Parathyroid adenoma (tissue), 2 donors: ENCODE results near the gene PQBP1.

Experiments used
- H2AFZ ChIP-seq: fragments of 300-600 bp; sonication (generic); one replicate; pipeline ENCODE4 v1.7.0; 2017; ENCODE audit warnings: antibody characterized with exemption, mild to moderate bottlenecking
- H3K27ac ChIP-seq: fragments of 300-600 bp; sonication (generic); one replicate; pipeline ENCODE4 v1.7.0; 2017
- H3K27me3 ChIP-seq: fragments of 300-600 bp; sonication (generic); one replicate; pipeline ENCODE4 v1.7.0; 2017; ENCODE audit warnings: low read length; ENCODE audit not compliant: control insufficient read depth, insufficient read depth
- H3K36me3 ChIP-seq: fragments of 300-600 bp; sonication (generic); one replicate; pipeline ENCODE4 v1.7.0; 2017; ENCODE audit warnings: low read length; ENCODE audit not compliant: control insufficient read depth, insufficient read depth
- H3K4me1 ChIP-seq: fragments of 300-600 bp; sonication (generic); one replicate; pipeline ENCODE4 v1.7.0; 2017; ENCODE audit warnings: control low read depth
- H3K4me2 ChIP-seq: fragments of 300-600 bp; sonication (generic); one replicate; pipeline ENCODE4 v1.7.0; 2017; ENCODE audit warnings: low read length
- H3K4me3 ChIP-seq: fragments of 300-600 bp; sonication (generic); one replicate; pipeline ENCODE4 v1.7.0; 2017; ENCODE audit warnings: low read depth, low read length
- H3K79me2 ChIP-seq: fragments of 300-600 bp; sonication (generic); one replicate; pipeline ENCODE4 v1.7.0; 2017; ENCODE audit warnings: control low read depth
- H3K9ac ChIP-seq: fragments of 300-600 bp; sonication (generic); one replicate; pipeline ENCODE4 v1.7.0; 2017; ENCODE audit warnings: mild to moderate bottlenecking
- H3K9me3 ChIP-seq: fragments of 300-600 bp; sonication (generic); one replicate; pipeline ENCODE4 v1.7.0; 2017; ENCODE audit warnings: low read length; ENCODE audit not compliant: control insufficient read depth
- CTCF ChIP-seq: fragments of 300-600 bp; sonication (generic); IDR thresholded peaks from one replicate; pipeline ENCODE4 v1.7.0; 2017; ENCODE audit warnings: antibody characterized with exemption, mild to moderate bottlenecking
- donor health status: primary hyperparathyroidism.

PQBP1 gene

GRCh38 chrX:48893556-48894348 lies 4.0 kb upstream of the PQBP1 start:
- H3K79me2 ChIP-seq = no peaks in the 10 kb centered on the region
- H3K4me3 ChIP-seq = no peak overlapping the region
- no peak for TF ChIP-seq CTCF
- peaks cover 5% of the 10 kb centered on the region for H3K4me1 ChIP-seq
- H2AFZ ChIP-seq = no peak overlapping the region
- no peaks in the 10 kb centered on the region for H3K36me3 ChIP-seq
- no peak overlapping the region for H3K4me2 ChIP-seq
- H3K9ac ChIP-seq = no peak overlapping the region
- no peaks in the 10 kb centered on the region for H3K27me3 ChIP-seq
- H3K9me3 ChIP-seq = no peaks in the 10 kb centered on the region
- H3K27ac ChIP-seq = no peak overlapping the region

GRCh38 chrX:48894891-48895290 lies 2.8 kb upstream of the PQBP1 start:
- H3K9me3 ChIP-seq = no peaks in the 10 kb centered on the region
- no peak overlapping the region for H3K27ac ChIP-seq
- no peaks in the 10 kb centered on the region for H3K27me3 ChIP-seq
- peaks cover 5% of the 10 kb centered on the region for H3K4me1 ChIP-seq
- no peaks in the 10 kb centered on the region for H3K36me3 ChIP-seq
- H3K4me3 ChIP-seq = no peak overlapping the region
- H3K79me2 ChIP-seq = no peaks in the 10 kb centered on the region
- H2AFZ ChIP-seq = no peak overlapping the region
- H3K9ac ChIP-seq = no peak overlapping the region
- no peak for TF ChIP-seq CTCF
- H3K4me2 ChIP-seq = no peak overlapping the region

- Histone ChIP-seq H3K9ac (no peak overlapping the region), H3K9me3 (no peaks in the 10 kb centered on the region), H3K79me2 (peaks cover 3% of the 10 kb centered on the region), H3K4me3 (peak overlapping the region; percentile 88), H2AFZ (peak overlapping the region; percentile 70), H3K4me2 (peak overlapping the region; percentile 72), H3K27ac (peak overlapping the region; percentile 96), H3K4me1 (peaks cover 3% of the 10 kb centered on the region), H3K36me3 (no peaks in the 10 kb centered on the region), H3K27me3 (no peaks in the 10 kb centered on the region)
- TF ChIP-seq CTCF = no peak
These were observed 1.1 kb upstream of the PQBP1 start for GRCh38 chrX:48896611-48897011.

GRCh38 chrX:48897157-48897624 lies 539 bp upstream of the PQBP1 start:
- Histone ChIP-seq H3K4me1 (no peaks in the 10 kb centered on the region), H3K9ac (peak overlapping the region; percentile 43), H3K27me3 (no peaks in the 10 kb centered on the region), H3K27ac (peak overlapping the region; percentile 96), H3K36me3 (no peaks in the 10 kb centered on the region), H3K4me2 (peak overlapping the region; percentile 72), H3K9me3 (no peaks in the 10 kb centered on the region), H3K79me2 (peaks cover 3% of the 10 kb centered on the region), H2AFZ (peak overlapping the region; percentile 70), H3K4me3 (peak overlapping the region; percentile 88)
- no peak for TF ChIP-seq CTCF

GRCh38 chrX:48899078-48899410 lies 1.3 kb downstream of the PQBP1 start:
- Histone ChIP-seq H3K79me2 (peaks cover 3% of the 10 kb centered on the region), H3K9me3 (no peaks in the 10 kb centered on the region), H3K36me3 (no peaks in the 10 kb centered on the region), H2AFZ (no peak overlapping the region), H3K4me3 (no peak overlapping the region), H3K4me2 (no peak overlapping the region), H3K9ac (no peak overlapping the region), H3K27ac (no peak overlapping the region), H3K27me3 (no peaks in the 10 kb centered on the region), H3K4me1 (no peaks in the 10 kb centered on the region)
- TF ChIP-seq CTCF = no peak
